ENCODE measurements around the gene PCDHGA11. TPM values are rescaled to one million over a fixed set of nuclear protein-coding genes. Genes with fewer than 3 reads are reported as not detected.
A peak's percentile ranks its signal among the peaks of the same experiment; 100 is the strongest.
"Not testable (repeated sequence)": the region's sequence is repeated elsewhere in the genome, so short reads cannot be mapped to it uniquely, and the experiment has no call there.

The PCDHGA11 gene
- total RNA-seq, 1 donor from 2014 or later: 1.3 TPM

- H3K9me3 Mint-ChIP-seq (ENCODE audit: low read depth): peaks cover 29% of the 10 kb centered on the region
- H3K4me3 Mint-ChIP-seq (ENCODE audit: unreplicated experiment): no peak overlapping the region
- peaks cover 13% of the 10 kb centered on the region for H3K36me3 Mint-ChIP-seq (ENCODE audit: low read depth)
Measured at GRCh38 chr5:141398608-141399007, 22.2 kb upstream of the PCDHGA11 start.

GRCh38 chr5:141399555-141400258, 21.1 kb upstream of the PCDHGA11 start:
- Mint-ChIP-seq H3K27ac (ENCODE audit: unreplicated experiment) (no peak overlapping the region), H3K4me1 (ENCODE audit: low read depth) (no peaks in the 10 kb centered on the region), H3K4me3 (ENCODE audit: unreplicated experiment) (no peak overlapping the region), H3K9me3 (ENCODE audit: low read depth) (peaks cover 30% of the 10 kb centered on the region), H3K27me3 (ENCODE audit: low read depth) (no peaks in the 10 kb centered on the region), H3K36me3 (ENCODE audit: low read depth) (peaks cover 15% of the 10 kb centered on the region)
- DNase-seq (ENCODE audit: low spot score): peak; percentile 82
- TF ChIP-seq CTCF (IDR thresholded peaks at IDR 0.05): no peak

More at GRCh38 chr5:141398608-141399007, 22.2 kb upstream of the PCDHGA11 start:
- H3K27ac Mint-ChIP-seq (ENCODE audit: unreplicated experiment): no peak overlapping the region
- no peak for DNase-seq (ENCODE audit: low spot score)
- H3K27me3 Mint-ChIP-seq (ENCODE audit: low read depth): no peaks in the 10 kb centered on the region
- no peak for TF ChIP-seq CTCF (IDR thresholded peaks at IDR 0.05)
- no peaks in the 10 kb centered on the region for H3K4me1 Mint-ChIP-seq (ENCODE audit: low read depth)

GRCh38 chr5:141402553-141403243, 18.2 kb upstream of the PCDHGA11 start, which contains the start of gene PCDHGA9:
Gene PCDHGA9 (plus strand): TSS chr5:141402778. CDS start chr5:141402953, 175 bp downstream.
- peaks cover 4% of the 10 kb centered on the region for H3K4me1 Mint-ChIP-seq (ENCODE audit: low read depth)
- H3K27me3 Mint-ChIP-seq (ENCODE audit: low read depth): no peaks in the 10 kb centered on the region
- H3K36me3 Mint-ChIP-seq (ENCODE audit: low read depth): peaks cover 13% of the 10 kb centered on the region
- DNase-seq (ENCODE audit: low spot score): no peak
- H3K9me3 Mint-ChIP-seq (ENCODE audit: low read depth): peaks cover 22% of the 10 kb centered on the region
- peak; percentile 46 for TF ChIP-seq CTCF (IDR thresholded peaks at IDR 0.05)
- no peak within 1 kb of the TSS for H3K4me3 Mint-ChIP-seq (ENCODE audit: unreplicated experiment)
- no peak within 1 kb of the TSS for H3K27ac Mint-ChIP-seq (ENCODE audit: unreplicated experiment)

- Mint-ChIP-seq H3K9me3 (ENCODE audit: low read depth) (peaks cover 25% of the 10 kb centered on the region), H3K27ac (ENCODE audit: unreplicated experiment) (no peak overlapping the region), H3K36me3 (ENCODE audit: low read depth) (peaks cover 18% of the 10 kb centered on the region), H3K4me1 (ENCODE audit: low read depth) (peaks cover 9% of the 10 kb centered on the region), H3K4me3 (ENCODE audit: unreplicated experiment) (no peak overlapping the region), H3K27me3 (ENCODE audit: low read depth) (no peaks in the 10 kb centered on the region)
- TF ChIP-seq CTCF (IDR thresholded peaks at IDR 0.05): no peak
- no peak for DNase-seq (ENCODE audit: low spot score)
Measured at GRCh38 chr5:141403387-141403786, 17.5 kb upstream of the PCDHGA11 start.

- not testable (repeated sequence) for DNase-seq (ENCODE audit: low spot score); H3K27me3 Mint-ChIP-seq (ENCODE audit: low read depth)
- H3K4me3 Mint-ChIP-seq (ENCODE audit: unreplicated experiment): peak within 1 kb of the TSS; percentile 93
- H3K4me1 Mint-ChIP-seq (ENCODE audit: low read depth): peaks cover 32% of the 10 kb centered on the region
- peak within 1 kb of the TSS; percentile 98 for H3K27ac Mint-ChIP-seq (ENCODE audit: unreplicated experiment)
- peak; percentile 89 for TF ChIP-seq CTCF (IDR thresholded peaks at IDR 0.05)
- H3K36me3 Mint-ChIP-seq (ENCODE audit: low read depth): peaks cover 34% of the 10 kb centered on the region
- H3K9me3 Mint-ChIP-seq (ENCODE audit: low read depth): peaks cover 27% of the 10 kb centered on the region
Measured at GRCh38 chr5:141407790-141408505, 12.9 kb upstream of the PCDHGA11 start, which contains the start of gene PCDHGB6. Gene PCDHGB6 (plus strand): TSS chr5:141408021. CDS start chr5:141408203, 182 bp downstream.
